WTC11 (cell line): Measurements from ENCODE around the gene AJAP1. TPM values are rescaled to one million over a fixed set of nuclear protein-coding genes. Genes with fewer than 3 reads are reported as not detected.

Experiments
- ATAC-seq: fragments of 200-7000 bp; cut with Tn5 transposase; 2 replicates; pipeline ENCODE4 v1.10.0; 2021; ENCODE audit warnings: mild to moderate bottlenecking, moderate library complexity
- CTCF ChIA-PET: fragments of 300-600 bp; sonication (Branson Sonifier 250); formaldehyde crosslinking; loops from one replicate; lab custom pipeline; 2021; ENCODE audit warnings: antibody characterized with exemption; lab: Charles Lee
- POLR2A ChIA-PET: fragments of 350-600 bp; sonication (Branson Sonifier 250); formaldehyde crosslinking; loops from one replicate; lab custom pipeline; 2021; ENCODE audit warnings: antibody characterized with exemption; lab: Charles Lee
- DNase-seq: peaks from one replicate; pipeline ENCODE4 v3.0.0; 2021; ENCODE audit warnings: low spot score
- H3K27ac Mint-ChIP-seq: 2 replicates; pipeline ENCODE4 v1.8.0; 2021; ENCODE audit warnings: mixed read lengths
- H3K27me3 Mint-ChIP-seq: 2 replicates; pipeline ENCODE4 v1.8.0; 2021; ENCODE audit warnings: low read depth, mild to moderate bottlenecking, moderate library complexity, mixed read lengths
- H3K36me3 Mint-ChIP-seq: 2 replicates; pipeline ENCODE4 v1.8.0; 2021; ENCODE audit warnings: mixed read lengths
- H3K4me1 Mint-ChIP-seq: 2 replicates; pipeline ENCODE4 v1.8.0; 2022; ENCODE audit warnings: mixed read lengths
- H3K4me3 Mint-ChIP-seq: 2 replicates; pipeline ENCODE4 v1.8.0; 2021; ENCODE audit warnings: mild to moderate bottlenecking, moderate library complexity, mixed read lengths
- H3K9me3 Mint-ChIP-seq: 2 replicates; pipeline ENCODE4 v1.8.0; 2021; ENCODE audit warnings: mixed read lengths
- ATF1 ChIP-seq: sonication (generic); formaldehyde crosslinking; IDR thresholded peaks from 2 replicates; pipeline ENCODE4 v1.8.1; 2023; ENCODE audit warnings: mild to moderate bottlenecking, moderate library complexity, missing genetic modification reagents
- ATF6 ChIP-seq: sonication (generic); formaldehyde crosslinking; IDR thresholded peaks from 2 replicates; pipeline ENCODE4 v1.8.1; 2023; ENCODE audit warnings: mild to moderate bottlenecking, missing genetic modification reagents
- CREM ChIP-seq: sonication (generic); formaldehyde crosslinking; IDR thresholded peaks from 2 replicates; pipeline ENCODE4 v1.8.1; 2022; ENCODE audit warnings: mild to moderate bottlenecking, missing genetic modification reagents, moderate library complexity
- ERG ChIP-seq: fragments of 250-450 bp; sonication (Bioruptor Pico); IDR thresholded peaks from 2 replicates; pipeline ENCODE4 v1.8.0; 2021; ENCODE audit warnings: mild to moderate bottlenecking
- GRHL2 ChIP-seq: fragments of 250-450 bp; sonication (Bioruptor Pico); IDR thresholded peaks from 2 replicates; pipeline ENCODE4 v1.8.0; 2022; ENCODE audit warnings: mild to moderate bottlenecking, moderate library complexity; ENCODE audit not compliant: insufficient replicate concordance, severe bottlenecking
- MXD4 ChIP-seq: fragments of 250-450 bp; sonication (Bioruptor Pico); IDR thresholded peaks from 2 replicates; pipeline ENCODE4 v1.8.0; 2021; ENCODE audit warnings: mild to moderate bottlenecking, moderate library complexity, borderline replicate concordance
- RORB ChIP-seq: fragments of 250-450 bp; sonication (Bioruptor Pico); IDR thresholded peaks from 2 replicates; pipeline ENCODE4 v1.9.0; 2021; ENCODE audit warnings: mild to moderate bottlenecking
- SMAD4 ChIP-seq: sonication (generic); formaldehyde crosslinking; IDR thresholded peaks from 2 replicates; pipeline ENCODE4 v1.8.0; 2022; ENCODE audit warnings: mild to moderate bottlenecking, missing genetic modification reagents
- SOX15 ChIP-seq: fragments of 250-450 bp; sonication (Bioruptor Pico); IDR thresholded peaks from 2 replicates; pipeline ENCODE4 v1.9.0; 2021; ENCODE audit warnings: mild to moderate bottlenecking
- TCF7 ChIP-seq: sonication (generic); formaldehyde crosslinking; IDR thresholded peaks from 2 replicates; pipeline ENCODE4 v1.8.0; 2022; ENCODE audit warnings: mild to moderate bottlenecking, low read depth, missing genetic modification reagents, moderate library complexity
- TP53 ChIP-seq: sonication (generic); formaldehyde crosslinking; IDR thresholded peaks from 2 replicates; pipeline ENCODE4 v1.8.1; 2023; ENCODE audit warnings: mild to moderate bottlenecking, missing genetic modification reagents
- ZMAT4 ChIP-seq: fragments of 250-450 bp; sonication (Bioruptor Pico); IDR thresholded peaks from 2 replicates; pipeline ENCODE4 v1.9.0; 2021; ENCODE audit warnings: mild to moderate bottlenecking
- ZNF263 ChIP-seq: sonication (generic); formaldehyde crosslinking; IDR thresholded peaks from 2 replicates; pipeline ENCODE4 v1.8.1; 2022; ENCODE audit warnings: low read depth, mild to moderate bottlenecking, moderate library complexity, missing genetic modification reagents
- ZNF416 ChIP-seq: fragments of 250-450 bp; sonication (Bioruptor Pico); IDR thresholded peaks from 2 replicates; pipeline ENCODE4 v1.9.0; 2021; ENCODE audit warnings: mild to moderate bottlenecking, inconsistent platforms
- ZSCAN18 ChIP-seq: fragments of 250-450 bp; sonication (Bioruptor Pico); IDR thresholded peaks from 2 replicates; pipeline ENCODE4 v2.1.2; 2022; ENCODE audit warnings: mild to moderate bottlenecking, moderate library complexity
- total RNA-seq: library from RNA; stranded (reverse); gene quantifications from 3 replicates; pipeline ENCODE4 v1.2.3, GENCODE V29; 2021
- TF ChIP-seq, protein P1 (sequence below): fragments of 250-450 bp; sonication (Bioruptor Pico); conservative IDR thresholded peaks from 2 replicates; pipeline ENCODE4 v1.9.0; 2021; ENCODE audit warnings: mild to moderate bottlenecking
- TF ChIP-seq, protein P2 (sequence below): sonication (generic); formaldehyde crosslinking; IDR thresholded peaks from 2 replicates; pipeline ENCODE4 v1.8.0; 2022; ENCODE audit warnings: mild to moderate bottlenecking, missing genetic modification reagents
- TF ChIP-seq, protein P3 (sequence below): sonication (generic); formaldehyde crosslinking; IDR thresholded peaks from 2 replicates; pipeline ENCODE4 v1.8.0; 2023; ENCODE audit warnings: missing genetic modification reagents
- TF ChIP-seq, protein P4 (sequence below): sonication (generic); formaldehyde crosslinking; IDR thresholded peaks from 2 replicates; pipeline ENCODE4 v1.8.1; 2022; ENCODE audit warnings: missing genetic modification reagents, borderline replicate concordance
- TF ChIP-seq, protein P5 (sequence below): sonication (generic); formaldehyde crosslinking; IDR thresholded peaks from 2 replicates; pipeline ENCODE4 v1.8.0; 2022; ENCODE audit warnings: mild to moderate bottlenecking, missing genetic modification reagents

Gene AJAP1
- total RNA-seq, 1 experiment from 2014 or later, result 2.1 TPM

- Mint-ChIP-seq H3K27ac (no peak overlapping the region), H3K27me3 (0 out of 2 replicates have a peak, but pooled peaks cover 9% of the 10 kb centered on the region), H3K36me3 (peaks cover 48% of the 10 kb centered on the region), H3K4me3 (no peak overlapping the region), H3K4me1 (no peaks in the 10 kb centered on the region), H3K9me3 (peaks cover 59% of the 10 kb centered on the region)
- CTCF ChIA-PET, result no interaction called here
- DNase-seq, result no peak
- TF ChIP-seq TCF7 (CRISPR knock-in tag) (no peak), ZSCAN18 (CRISPR knock-in tag) (no peak), CREM (no peak), MXD4 (CRISPR knock-in tag) (no peak), SOX15 (CRISPR knock-in tag) (no peak)
- TF ChIP-seq, protein P1, sequence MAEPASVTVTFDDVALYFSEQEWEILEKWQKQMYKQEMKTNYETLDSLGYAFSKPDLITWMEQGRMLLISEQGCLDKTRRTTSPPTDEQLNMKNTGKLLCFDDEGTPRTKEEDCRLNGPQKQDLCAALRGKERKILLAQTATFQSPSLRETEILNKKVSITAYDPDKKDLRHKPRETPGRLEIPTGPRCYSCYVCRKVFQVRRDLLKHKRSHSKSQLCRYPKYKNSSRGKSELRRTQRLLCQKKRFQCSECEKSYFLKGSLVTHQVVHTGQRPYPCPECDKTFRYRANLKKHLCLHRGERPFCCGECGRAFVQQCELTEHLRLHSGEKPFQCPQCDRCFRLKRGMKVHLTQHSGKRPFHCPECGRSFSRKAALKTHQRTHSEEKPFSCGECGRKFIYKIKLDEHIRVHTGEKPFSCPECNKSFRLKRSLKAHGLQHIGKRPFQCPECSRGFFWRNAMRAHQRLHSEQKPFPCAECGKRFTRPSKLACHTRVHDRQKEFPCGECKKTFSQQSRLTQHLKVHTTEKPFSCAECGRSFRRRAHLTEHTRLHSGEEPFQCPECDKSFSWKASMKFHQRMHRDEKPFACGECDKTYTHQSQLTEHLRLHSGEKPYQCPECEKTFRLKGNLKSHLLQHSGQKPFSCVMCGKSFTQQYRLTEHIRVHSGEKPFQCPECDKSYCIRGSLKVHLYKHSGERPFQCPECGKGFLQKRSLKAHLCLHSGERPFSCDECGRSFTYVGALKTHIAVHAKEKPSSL, result no peak
- TF ChIP-seq, protein P2, sequence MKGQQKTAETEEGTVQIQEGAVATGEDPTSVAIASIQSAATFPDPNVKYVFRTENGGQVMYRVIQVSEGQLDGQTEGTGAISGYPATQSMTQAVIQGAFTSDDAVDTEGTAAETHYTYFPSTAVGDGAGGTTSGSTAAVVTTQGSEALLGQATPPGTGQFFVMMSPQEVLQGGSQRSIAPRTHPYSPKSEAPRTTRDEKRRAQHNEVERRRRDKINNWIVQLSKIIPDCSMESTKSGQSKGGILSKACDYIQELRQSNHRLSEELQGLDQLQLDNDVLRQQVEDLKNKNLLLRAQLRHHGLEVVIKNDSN, result no peak
- TF ChIP-seq, protein P3, sequence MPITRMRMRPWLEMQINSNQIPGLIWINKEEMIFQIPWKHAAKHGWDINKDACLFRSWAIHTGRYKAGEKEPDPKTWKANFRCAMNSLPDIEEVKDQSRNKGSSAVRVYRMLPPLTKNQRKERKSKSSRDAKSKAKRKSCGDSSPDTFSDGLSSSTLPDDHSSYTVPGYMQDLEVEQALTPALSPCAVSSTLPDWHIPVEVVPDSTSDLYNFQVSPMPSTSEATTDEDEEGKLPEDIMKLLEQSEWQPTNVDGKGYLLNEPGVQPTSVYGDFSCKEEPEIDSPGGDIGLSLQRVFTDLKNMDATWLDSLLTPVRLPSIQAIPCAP (CRISPR knock-in tag), result no peak
- POLR2A ChIA-PET, result no interaction called here
- no peak for ATAC-seq
Observed at GRCh38 chr1:4681026-4681425, 26.6 kb downstream of the AJAP1 start.

DNA sequence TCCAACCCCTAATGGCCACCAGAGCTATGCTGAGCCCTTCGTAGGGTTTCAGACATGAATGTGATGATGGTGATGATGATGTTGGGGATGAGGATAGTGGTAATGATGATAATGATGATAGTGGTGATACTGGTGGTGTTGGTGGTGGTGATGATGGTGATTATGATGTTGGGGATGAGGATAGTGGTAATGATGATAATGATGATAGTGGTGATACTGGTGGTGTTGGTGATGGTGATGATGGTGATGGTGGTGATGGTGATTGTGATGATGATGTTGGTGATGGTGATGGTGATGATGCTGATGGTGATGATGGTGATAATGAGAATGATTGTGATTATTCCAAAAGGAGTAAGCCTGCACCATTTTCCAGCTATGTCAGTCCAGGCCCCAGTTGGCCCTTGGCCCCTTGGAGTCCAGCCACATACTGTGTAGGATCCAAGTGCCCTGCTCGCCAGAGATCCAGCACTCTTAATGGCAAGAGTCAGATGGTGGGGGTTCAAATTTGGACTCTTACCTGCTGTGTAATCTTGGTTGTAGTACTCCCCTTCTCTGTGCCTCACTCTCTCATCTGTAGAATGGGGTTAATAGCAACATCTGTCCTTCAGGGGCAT lies 28.3 kb downstream of the AJAP1 start:
- ChIA-PET POLR2A (no interaction called here), CTCF (no interaction called here)
- 0 out of 2 replicates have a peak, but pooled peaks cover 6% of the 10 kb centered on the region for H3K27me3 Mint-ChIP-seq
- DNase-seq (no peak), ATAC-seq (no peak)
- no peak overlapping the region for H3K4me3 Mint-ChIP-seq
- peaks cover 55% of the 10 kb centered on the region for H3K36me3 Mint-ChIP-seq
- H3K27ac Mint-ChIP-seq, result no peak overlapping the region
- peaks cover 63% of the 10 kb centered on the region for H3K9me3 Mint-ChIP-seq
- no peaks in the 10 kb centered on the region for H3K4me1 Mint-ChIP-seq
- no peak for TF ChIP-seq SMAD4 (CRISPR knock-in tag)
- TF ChIP-seq ATF1 (CRISPR knock-in tag), result no peak
- TF ChIP-seq ERG (CRISPR knock-in tag), result no peak
- no peak for TF ChIP-seq ZNF263 (CRISPR knock-in tag)
- TF ChIP-seq, protein P4, sequence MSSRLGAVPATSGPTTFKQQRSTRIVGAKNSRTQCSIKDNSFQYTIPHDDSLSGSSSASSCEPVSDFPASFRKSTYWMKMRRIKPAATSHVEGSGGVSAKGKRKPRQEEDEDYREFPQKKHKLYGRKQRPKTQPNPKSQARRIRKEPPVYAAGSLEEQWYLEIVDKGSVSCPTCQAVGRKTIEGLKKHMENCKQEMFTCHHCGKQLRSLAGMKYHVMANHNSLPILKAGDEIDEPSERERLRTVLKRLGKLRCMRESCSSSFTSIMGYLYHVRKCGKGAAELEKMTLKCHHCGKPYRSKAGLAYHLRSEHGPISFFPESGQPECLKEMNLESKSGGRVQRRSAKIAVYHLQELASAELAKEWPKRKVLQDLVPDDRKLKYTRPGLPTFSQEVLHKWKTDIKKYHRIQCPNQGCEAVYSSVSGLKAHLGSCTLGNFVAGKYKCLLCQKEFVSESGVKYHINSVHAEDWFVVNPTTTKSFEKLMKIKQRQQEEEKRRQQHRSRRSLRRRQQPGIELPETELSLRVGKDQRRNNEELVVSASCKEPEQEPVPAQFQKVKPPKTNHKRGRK (CRISPR knock-in tag), result no peak
- no peak for TF ChIP-seq ZMAT4 (CRISPR knock-in tag)
- no peak for TF ChIP-seq ATF6 (CRISPR knock-in tag)
- TF ChIP-seq TP53, result no peak
- TF ChIP-seq SOX15 (CRISPR knock-in tag), result no peak
- no peak for TF ChIP-seq RORB (CRISPR knock-in tag)
- TF ChIP-seq, protein P5, sequence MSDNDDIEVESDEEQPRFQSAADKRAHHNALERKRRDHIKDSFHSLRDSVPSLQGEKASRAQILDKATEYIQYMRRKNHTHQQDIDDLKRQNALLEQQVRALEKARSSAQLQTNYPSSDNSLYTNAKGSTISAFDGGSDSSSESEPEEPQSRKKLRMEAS (CRISPR knock-in tag), result no peak
- TF ChIP-seq, protein P1, result no peak
- TF ChIP-seq GRHL2, result no peak
- no peak for TF ChIP-seq ZNF416 (CRISPR knock-in tag)
